Fibroblast of mammary gland (primary cell): ENCODE results near the gene MRPL53.
"Not testable (repeated sequence)": the region's sequence is repeated elsewhere in the genome, so short reads cannot be mapped to it uniquely, and the experiment has no call there.

ENCODE experiments used
- DNase-seq: peaks from one replicate; pipeline ENCODE4 v3.0.0-alpha.2; 2010; ENCODE audit warnings: low read depth
- H3K4me3 ChIP-seq: 2 replicates; pipeline ENCODE4 v1.5.1; 2011; ENCODE audit warnings: low read depth, mild to moderate bottlenecking, low read length, moderate library complexity; ENCODE audit not compliant: control insufficient read depth
- TF ChIP-seq, protein P1 (sequence below): conservative IDR thresholded peaks from 2 replicates; pipeline ENCODE4 v1.5.1; 2011; ENCODE audit warnings: low read depth, low read length, inconsistent platforms; ENCODE audit not compliant: control insufficient read depth, insufficient read depth

MRPL53 gene

DNA sequence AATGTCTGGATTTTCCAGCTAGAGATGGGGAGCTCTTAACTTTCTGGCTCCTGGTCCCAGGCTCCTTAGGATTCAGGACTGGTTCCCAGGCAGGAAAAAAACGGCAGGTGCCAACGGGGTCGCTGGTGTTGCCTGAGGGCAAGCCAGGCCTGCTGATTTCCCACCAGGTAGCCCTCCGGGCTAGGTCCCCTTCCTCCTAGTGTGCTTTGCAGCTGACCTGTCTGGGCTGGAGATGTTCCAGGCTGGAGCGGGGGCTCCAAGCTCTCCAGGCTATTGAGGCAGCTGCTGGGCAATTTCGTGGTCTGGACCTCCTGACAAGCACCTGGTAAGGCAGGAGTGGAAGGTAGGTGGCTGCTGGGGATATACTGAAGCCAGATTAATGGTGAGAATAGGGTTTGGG, 2.0 kb upstream of the MRPL53 start:
- TF ChIP-seq, protein P1, sequence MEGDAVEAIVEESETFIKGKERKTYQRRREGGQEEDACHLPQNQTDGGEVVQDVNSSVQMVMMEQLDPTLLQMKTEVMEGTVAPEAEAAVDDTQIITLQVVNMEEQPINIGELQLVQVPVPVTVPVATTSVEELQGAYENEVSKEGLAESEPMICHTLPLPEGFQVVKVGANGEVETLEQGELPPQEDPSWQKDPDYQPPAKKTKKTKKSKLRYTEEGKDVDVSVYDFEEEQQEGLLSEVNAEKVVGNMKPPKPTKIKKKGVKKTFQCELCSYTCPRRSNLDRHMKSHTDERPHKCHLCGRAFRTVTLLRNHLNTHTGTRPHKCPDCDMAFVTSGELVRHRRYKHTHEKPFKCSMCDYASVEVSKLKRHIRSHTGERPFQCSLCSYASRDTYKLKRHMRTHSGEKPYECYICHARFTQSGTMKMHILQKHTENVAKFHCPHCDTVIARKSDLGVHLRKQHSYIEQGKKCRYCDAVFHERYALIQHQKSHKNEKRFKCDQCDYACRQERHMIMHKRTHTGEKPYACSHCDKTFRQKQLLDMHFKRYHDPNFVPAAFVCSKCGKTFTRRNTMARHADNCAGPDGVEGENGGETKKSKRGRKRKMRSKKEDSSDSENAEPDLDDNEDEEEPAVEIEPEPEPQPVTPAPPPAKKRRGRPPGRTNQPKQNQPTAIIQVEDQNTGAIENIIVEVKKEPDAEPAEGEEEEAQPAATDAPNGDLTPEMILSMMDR = no peak
- DNase-seq = no peak
- H3K4me3 ChIP-seq = no peak overlapping the region

DNA sequence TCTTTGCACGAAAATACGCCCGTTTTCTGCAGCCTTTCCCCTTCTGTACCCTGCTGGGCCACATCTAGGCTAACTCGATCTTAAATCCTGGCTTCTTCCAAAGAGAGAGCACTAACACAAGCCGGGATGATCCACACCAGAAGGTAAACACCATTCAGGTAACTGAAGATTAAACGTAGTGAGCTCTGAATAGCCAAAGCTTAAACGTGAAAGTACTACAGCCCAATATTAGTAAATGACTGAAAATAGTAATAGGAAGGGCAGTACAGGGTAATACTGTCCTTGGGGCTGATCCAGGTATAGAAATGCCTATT, 422 bp upstream of the MRPL53 start:
- TF ChIP-seq, protein P1 = no peak
- peak overlapping the region; percentile 71 for H3K4me3 ChIP-seq
- DNase-seq = no peak

DNA sequence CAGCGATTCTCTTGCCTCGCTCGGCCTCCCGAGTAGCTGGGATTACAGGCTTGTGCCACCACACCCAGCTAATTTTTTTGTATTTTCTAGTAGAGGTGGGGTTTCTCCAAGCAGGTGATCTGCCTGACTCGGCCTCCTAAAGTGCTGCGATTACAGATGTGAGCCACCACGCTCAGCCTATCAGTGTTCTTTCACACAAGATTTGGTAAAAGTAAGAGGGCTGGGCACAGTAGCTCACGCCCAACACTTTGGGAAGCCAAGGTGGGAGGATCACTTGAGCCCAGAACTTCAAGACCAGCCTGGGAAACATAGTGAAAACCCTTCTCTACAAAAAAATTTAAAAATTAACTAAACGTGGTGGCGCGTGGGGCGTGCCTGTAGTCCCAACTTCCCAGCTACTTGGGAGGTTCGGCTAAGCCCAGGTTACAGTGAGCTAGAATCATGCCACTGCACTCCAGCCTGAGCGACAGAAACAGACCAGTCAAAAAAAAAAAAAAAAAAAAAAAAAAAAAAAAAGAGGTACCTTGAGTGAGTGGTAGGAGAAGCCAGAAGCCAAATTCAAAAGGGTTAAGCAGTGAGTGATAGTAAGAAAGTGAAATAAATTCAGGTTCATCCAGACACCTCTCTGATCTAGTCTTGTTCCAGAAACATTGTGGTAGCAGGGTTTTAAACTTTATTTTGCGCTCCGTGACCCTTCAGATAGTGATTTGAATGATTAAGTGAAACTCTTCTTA, 981 bp downstream of the MRPL53 start:
- peak overlapping the region; percentile 71 for H3K4me3 ChIP-seq
- no peak for DNase-seq
- TF ChIP-seq, protein P1 = no peak

GRCh38 chr2:74470742-74471141, 1.7 kb downstream of the MRPL53 start:
- not testable (repeated sequence) for DNase-seq, H3K4me3 ChIP-seq

DNA sequence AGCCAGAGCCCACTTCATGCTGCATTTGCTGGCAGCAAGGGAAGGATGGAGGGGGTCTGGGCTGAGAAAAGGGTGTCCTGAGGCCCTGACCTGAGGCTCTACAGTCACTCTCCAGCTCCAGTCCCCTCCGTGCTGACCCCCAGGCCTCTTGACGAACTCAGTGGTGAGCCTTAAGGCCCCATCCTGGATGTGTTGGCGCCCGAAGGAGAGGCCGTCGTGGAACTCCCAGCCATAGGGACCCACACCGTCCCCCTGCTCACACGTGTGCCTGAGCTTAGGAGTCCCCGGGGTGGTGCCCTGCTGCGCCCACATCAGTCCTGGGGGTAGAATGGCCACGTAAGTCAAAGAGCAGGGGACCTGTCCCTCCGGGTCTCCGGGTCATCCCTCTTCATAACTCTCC, 8.1 kb downstream of the MRPL53 start:
- no peak for DNase-seq
- peak overlapping the region; percentile 81 for H3K4me3 ChIP-seq
- TF ChIP-seq, protein P1 = no peak

GRCh38 chr2:74462786-74463105, 9.7 kb downstream of the MRPL53 start:
- TF ChIP-seq, protein P1 = no peak
- no peak overlapping the region for H3K4me3 ChIP-seq
- DNase-seq = no peak

DNA sequence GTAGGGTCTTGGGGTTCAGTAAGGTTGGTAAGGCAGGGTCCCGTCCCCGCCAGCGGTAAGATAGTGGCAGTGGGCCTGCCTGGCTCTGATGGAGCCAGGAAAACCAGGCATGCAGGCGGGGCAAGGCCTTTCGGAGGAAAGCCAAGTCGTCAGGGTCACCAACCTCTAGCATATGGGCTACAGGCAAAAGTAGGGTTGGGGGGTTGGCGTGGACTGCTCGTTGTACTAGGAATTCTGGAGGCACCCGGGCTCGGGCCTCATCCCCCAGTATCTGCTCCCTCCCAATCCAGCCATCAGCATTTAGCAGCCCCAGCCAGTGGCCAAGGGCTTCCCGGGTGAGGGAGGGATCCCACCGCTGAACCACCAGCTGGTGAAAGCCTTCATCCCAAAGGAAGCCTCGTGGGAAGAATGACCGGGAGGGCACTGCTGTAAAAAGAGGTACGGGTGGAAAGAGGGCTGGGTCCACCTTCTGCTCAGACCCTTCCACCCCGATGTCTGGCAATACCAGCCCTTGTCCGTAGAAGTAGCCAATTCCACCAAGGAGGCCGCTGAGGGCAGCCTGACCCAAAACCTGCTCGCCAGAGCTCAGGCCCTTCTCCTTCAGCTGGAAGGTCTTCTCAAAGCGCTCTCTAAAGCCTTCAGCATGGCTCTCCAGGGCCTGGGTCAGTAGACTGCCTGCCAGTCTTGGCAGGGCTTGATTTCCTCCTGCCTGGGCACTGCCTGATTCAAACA, 10.3 kb downstream of the MRPL53 start:
- H3K4me3 ChIP-seq = no peak overlapping the region
- TF ChIP-seq, protein P1 = no peak
- no peak for DNase-seq
